ENCODE data around the gene CANT1.
A peak's percentile ranks its signal among the peaks of the same experiment; 100 is the strongest.

CANT1 gene

DNA sequence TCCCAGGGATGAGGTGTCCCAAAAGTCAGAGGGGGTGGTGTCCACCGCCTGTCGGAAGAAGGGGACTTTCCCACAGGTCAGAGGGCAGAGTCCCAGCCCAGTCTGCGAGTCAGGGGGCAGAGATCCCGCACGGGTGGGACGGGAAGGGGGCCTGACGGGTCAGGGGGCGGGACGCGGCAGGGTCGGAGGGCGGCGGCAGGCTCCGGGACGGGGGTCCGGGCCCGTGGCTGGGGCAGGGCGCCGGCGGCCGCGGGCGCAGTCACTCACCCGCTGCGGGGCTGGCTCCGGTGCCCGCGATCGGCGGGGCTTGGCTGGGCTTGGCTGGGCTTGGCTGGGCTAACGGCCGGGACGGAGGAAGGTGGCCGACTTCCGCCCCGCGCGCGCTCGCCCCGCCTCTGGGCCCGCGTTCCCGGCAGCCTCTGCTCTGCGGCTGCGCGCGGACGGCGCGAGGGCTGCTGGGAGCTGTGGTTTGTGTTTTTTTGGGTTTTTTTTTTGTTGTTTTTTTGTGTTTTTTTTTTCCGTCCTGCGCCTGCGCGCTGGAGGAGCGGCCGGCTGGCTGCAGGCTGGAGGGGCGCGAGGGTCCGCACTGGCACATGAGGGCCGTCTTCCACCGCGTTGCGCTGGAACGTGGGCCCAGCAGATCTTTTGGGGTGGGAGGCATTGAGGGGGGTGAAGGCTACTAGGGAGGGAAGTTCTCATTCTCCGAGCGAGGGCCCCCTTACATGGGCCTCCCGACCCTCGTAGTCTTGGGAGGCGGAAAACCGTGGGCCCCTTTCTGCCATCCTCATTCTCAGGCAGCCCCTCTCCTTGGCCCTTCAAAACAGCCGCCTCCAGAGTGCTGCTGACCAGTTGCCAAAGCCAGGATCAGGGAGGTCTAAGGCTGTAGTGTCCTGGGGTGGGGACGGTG, at the start of gene CANT1:
TSS of gene CANT1 (minus strand) at position 368 of the 907 bp plus-strand sequence. CDS start 12,142 bp downstream, outside the sequence.
- H3K36me3 ChIP-seq (ENCODE audit: control insufficient read depth, insufficient read depth, low read length, severe bottlenecking) = no peaks in the 10 kb centered on the region
- no peaks in the 10 kb centered on the region for H3K9me3 ChIP-seq (ENCODE audit: control insufficient read depth, low read length)
- peak; percentile 95 for DNase-seq (ENCODE audit: low read depth)
- peak within 1 kb of the TSS; percentile 99 for H3K4me3 ChIP-seq (ENCODE audit: low read length)
- H3K4me1 ChIP-seq (ENCODE audit: control insufficient read depth, insufficient read depth, low read length) = peaks cover 28% of the 10 kb centered on the region
- peak within 1 kb of the TSS; percentile 98 for H3K9ac ChIP-seq (ENCODE audit: low read length)
- no peaks in the 10 kb centered on the region for H3K27me3 ChIP-seq (replicated peaks; ENCODE audit: control insufficient read depth, insufficient read depth, low read length)

DNA sequence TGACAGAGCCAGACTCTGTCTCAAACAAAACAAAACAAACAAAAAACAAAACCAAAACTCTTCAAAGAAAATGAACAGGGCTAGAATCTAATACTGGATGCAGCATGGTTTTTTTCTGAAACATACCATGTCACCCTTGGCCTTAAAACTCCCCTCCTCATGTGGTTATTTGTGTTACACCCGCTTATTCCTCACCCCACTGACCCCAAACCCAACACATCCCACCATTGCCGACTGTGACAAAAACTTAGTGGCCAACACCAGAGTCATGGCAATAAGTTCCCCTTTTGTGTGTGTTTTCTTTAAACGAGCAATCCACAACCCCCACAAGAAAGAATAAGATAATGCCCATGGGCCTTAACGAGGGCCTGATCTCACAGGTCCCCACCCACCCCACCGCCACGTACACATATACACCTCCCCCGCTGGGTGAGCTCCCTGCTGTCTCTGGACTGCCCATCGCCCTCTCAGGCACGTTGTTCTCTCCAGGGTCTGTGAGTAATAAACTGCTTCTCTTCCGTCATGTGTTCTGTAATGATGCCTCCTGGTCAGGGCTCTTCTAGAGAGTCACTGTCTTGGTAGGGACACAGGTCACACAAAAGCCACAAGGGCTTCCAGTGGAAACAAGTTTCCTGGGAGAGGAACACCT, 48.3 kb upstream of the CANT1 start:
- no peak for DNase-seq (ENCODE audit: low read depth)
- Histone ChIP-seq H3K9ac (ENCODE audit: low read length) (no peak overlapping the region), H3K27me3 (replicated peaks; ENCODE audit: control insufficient read depth, insufficient read depth, low read length) (no peaks in the 10 kb centered on the region), H3K36me3 (ENCODE audit: control insufficient read depth, insufficient read depth, low read length, severe bottlenecking) (no peaks in the 10 kb centered on the region), H3K9me3 (ENCODE audit: control insufficient read depth, low read length) (peaks cover 9% of the 10 kb centered on the region), H3K4me3 (ENCODE audit: low read length) (no peak overlapping the region), H3K4me1 (ENCODE audit: control insufficient read depth, insufficient read depth, low read length) (peaks cover 8% of the 10 kb centered on the region)

DNA sequence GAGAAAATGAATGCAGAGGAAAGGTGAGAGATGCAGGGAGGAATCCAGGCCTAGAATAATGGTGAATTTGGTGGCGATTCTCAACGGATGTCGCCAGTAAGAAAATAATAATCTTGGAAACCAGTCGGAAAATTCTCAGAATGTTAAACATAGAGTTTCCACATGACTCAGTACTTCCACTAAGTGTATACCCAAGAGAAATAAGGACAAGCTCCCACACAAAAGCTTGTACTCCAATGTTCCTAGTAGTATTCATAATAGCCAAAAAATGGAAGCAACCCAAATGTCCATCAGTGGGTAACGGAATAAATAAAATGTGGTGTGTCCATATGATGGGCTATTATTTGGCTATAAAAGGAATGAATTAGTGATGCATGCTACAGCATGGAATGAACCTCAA, 45.6 kb upstream of the CANT1 start:
- H3K4me3 ChIP-seq (ENCODE audit: low read length) = no peak overlapping the region
- H3K9ac ChIP-seq (ENCODE audit: low read length) = no peak overlapping the region
- peaks cover 3% of the 10 kb centered on the region for H3K36me3 ChIP-seq (ENCODE audit: control insufficient read depth, insufficient read depth, low read length, severe bottlenecking)
- peaks cover 8% of the 10 kb centered on the region for H3K4me1 ChIP-seq (ENCODE audit: control insufficient read depth, insufficient read depth, low read length)
- H3K9me3 ChIP-seq (ENCODE audit: control insufficient read depth, low read length) = peaks cover 9% of the 10 kb centered on the region
- H3K27me3 ChIP-seq (replicated peaks; ENCODE audit: control insufficient read depth, insufficient read depth, low read length) = no peaks in the 10 kb centered on the region
- no peak for DNase-seq (ENCODE audit: low read depth)

DNA sequence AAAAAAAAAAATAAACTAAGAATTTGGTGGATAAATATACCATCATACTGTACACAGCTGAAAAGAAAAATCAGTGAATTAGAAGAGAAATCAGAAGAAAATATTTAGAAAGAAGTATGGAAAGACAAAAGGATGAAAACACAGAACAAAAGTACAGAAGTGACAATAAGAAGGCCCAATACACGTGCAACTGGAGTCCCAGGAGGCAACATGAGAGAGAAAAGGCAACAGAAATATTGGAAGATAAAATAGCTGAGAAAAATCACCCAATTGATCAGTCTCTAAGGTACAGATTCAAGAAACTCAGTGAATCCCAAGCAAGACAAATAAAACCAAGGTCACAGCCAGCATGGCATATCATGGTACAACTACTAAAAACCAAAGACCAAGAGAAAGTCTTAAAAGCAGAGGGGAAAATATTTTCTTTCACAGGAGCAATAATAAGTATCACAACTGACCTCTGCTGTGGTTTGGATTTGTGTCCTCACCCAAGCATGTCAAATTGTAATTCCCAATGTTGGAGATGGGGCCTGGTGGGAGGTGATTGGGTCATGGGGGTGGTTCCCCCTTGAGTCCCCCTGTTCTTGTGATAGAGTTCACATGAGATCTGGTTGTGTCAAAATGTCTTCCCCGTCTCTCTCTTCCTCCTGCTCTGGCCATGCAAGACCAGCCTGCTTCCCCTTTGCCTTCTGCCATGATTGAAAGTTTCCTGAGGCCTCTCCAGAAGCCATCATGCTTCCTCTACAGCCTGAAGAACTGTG, 44.8 kb upstream of the CANT1 start:
- no peaks in the 10 kb centered on the region for H3K27me3 ChIP-seq (replicated peaks; ENCODE audit: control insufficient read depth, insufficient read depth, low read length)

DNA sequence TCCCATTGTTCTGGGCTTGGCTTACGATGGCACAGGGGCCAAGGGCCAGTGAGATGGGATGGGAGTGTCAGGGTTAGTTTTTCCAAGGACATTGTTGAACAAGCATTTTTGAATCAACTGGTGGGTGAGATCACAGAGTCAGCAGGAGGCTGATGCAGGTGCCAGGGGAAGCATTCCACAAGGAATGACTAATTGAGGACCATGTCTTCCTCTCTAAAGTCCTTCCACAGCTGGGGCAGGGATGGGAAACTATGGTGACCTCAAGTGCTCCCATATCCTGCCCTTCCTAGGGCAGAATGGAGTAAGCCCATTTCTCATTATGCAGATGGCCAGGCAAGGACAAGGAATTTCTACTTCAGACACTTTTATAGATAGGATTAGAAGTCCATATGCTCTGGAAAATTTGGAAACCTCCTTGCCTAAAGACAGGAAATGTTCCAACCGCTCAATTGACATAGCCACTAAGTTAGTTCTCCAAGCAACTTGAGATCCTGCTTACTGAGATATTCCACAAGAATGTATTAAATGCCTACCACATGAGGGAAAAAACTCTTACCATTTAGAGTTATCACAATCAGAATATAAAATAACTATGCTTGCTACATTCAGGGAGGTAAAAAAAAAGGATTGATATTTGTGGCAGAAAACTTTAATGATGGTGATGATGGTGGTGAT, 43.8 kb upstream of the CANT1 start:
- Histone ChIP-seq H3K4me1 (ENCODE audit: control insufficient read depth, insufficient read depth, low read length) (peaks cover 8% of the 10 kb centered on the region), H3K36me3 (ENCODE audit: control insufficient read depth, insufficient read depth, low read length, severe bottlenecking) (peaks cover 7% of the 10 kb centered on the region), H3K27me3 (replicated peaks; ENCODE audit: control insufficient read depth, insufficient read depth, low read length) (no peaks in the 10 kb centered on the region), H3K4me3 (ENCODE audit: low read length) (no peak overlapping the region), H3K9me3 (ENCODE audit: control insufficient read depth, low read length) (peaks cover 9% of the 10 kb centered on the region), H3K9ac (ENCODE audit: low read length) (no peak overlapping the region)
- DNase-seq (ENCODE audit: low read depth) = peak; percentile 19

More for the DNA sequence above, 44.8 kb upstream of the CANT1 start:
- Histone ChIP-seq H3K4me3 (ENCODE audit: low read length) (no peak overlapping the region), H3K9ac (ENCODE audit: low read length) (no peak overlapping the region), H3K9me3 (ENCODE audit: control insufficient read depth, low read length) (peaks cover 9% of the 10 kb centered on the region), H3K4me1 (ENCODE audit: control insufficient read depth, insufficient read depth, low read length) (peaks cover 8% of the 10 kb centered on the region), H3K36me3 (ENCODE audit: control insufficient read depth, insufficient read depth, low read length, severe bottlenecking) (peaks cover 3% of the 10 kb centered on the region)
- no peak for DNase-seq (ENCODE audit: low read depth)

DNA sequence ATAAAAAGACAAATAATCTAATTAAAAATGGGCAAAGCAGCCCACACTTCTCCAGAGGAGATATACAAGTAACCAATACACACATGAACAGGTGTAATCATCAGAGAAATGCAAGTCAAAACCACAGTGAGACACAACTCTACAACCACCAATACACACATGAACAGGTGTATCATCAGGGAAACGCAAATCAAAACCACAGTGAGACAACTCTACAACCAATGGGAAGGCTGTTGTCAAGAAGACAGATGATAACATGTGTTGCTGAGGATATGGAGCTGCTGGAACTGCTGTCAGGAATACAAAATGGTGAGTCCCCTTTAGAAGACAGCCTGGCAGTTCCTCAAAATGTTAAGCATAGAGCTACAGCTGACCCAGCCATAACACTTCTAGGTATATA, 42.6 kb upstream of the CANT1 start:
- Histone ChIP-seq H3K36me3 (ENCODE audit: control insufficient read depth, insufficient read depth, low read length, severe bottlenecking) (peaks cover 12% of the 10 kb centered on the region), H3K27me3 (replicated peaks; ENCODE audit: control insufficient read depth, insufficient read depth, low read length) (no peaks in the 10 kb centered on the region), H3K9me3 (ENCODE audit: control insufficient read depth, low read length) (peaks cover 9% of the 10 kb centered on the region), H3K4me1 (ENCODE audit: control insufficient read depth, insufficient read depth, low read length) (peaks cover 19% of the 10 kb centered on the region), H3K4me3 (ENCODE audit: low read length) (no peak overlapping the region), H3K9ac (ENCODE audit: low read length) (no peak overlapping the region)
- DNase-seq (ENCODE audit: low read depth) = no peak

DNA sequence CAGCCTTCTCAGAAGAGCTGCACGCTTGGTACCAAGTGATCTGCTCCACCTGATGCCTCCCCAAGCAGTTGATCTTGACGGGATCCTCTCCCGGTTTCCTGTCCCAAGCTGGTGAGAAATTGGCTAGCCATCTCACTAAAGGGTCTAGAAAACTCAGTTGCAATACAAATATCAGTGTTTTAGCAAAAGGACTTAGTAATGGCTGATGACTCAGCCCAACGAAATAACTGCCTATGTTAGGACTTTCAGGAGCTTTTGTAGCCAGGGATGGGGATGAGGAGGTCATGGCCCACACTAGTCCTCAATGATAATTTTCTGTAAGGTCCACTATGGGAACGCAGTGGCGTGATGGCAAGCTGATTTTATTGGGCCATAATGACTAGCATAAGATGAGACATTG, 41.7 kb upstream of the CANT1 start:
- Histone ChIP-seq H3K9ac (ENCODE audit: low read length) (no peak overlapping the region), H3K36me3 (ENCODE audit: control insufficient read depth, insufficient read depth, low read length, severe bottlenecking) (peaks cover 12% of the 10 kb centered on the region), H3K9me3 (ENCODE audit: control insufficient read depth, low read length) (peaks cover 9% of the 10 kb centered on the region), H3K4me1 (ENCODE audit: control insufficient read depth, insufficient read depth, low read length) (peaks cover 28% of the 10 kb centered on the region), H3K27me3 (replicated peaks; ENCODE audit: control insufficient read depth, insufficient read depth, low read length) (no peaks in the 10 kb centered on the region), H3K4me3 (ENCODE audit: low read length) (no peak overlapping the region)
- no peak for DNase-seq (ENCODE audit: low read depth)

DNA sequence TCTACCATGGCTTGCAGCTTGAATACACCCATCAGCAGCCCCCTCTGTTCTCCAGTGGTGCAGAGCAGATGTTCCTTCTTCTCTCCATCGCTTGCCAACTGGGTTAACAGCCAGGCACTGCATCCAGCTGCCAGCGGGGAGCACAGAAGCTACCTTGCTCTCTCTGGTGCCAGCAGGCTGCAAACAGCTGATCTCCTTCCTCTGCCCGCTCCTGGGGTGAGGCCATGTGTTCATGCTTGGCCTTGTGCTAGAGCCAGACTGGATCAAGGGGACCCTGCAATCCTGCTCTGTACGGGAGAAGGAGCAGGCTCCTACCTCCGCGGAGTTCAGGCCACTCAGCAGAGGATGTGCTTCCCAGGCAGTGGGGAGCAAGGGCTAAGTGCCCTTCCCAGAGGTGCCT, 41.0 kb upstream of the CANT1 start:
- no peak overlapping the region for H3K4me3 ChIP-seq (ENCODE audit: low read length)
- no peak overlapping the region for H3K9ac ChIP-seq (ENCODE audit: low read length)
- peaks cover 12% of the 10 kb centered on the region for H3K36me3 ChIP-seq (ENCODE audit: control insufficient read depth, insufficient read depth, low read length, severe bottlenecking)
- H3K9me3 ChIP-seq (ENCODE audit: control insufficient read depth, low read length) = peaks cover 9% of the 10 kb centered on the region
- no peak for DNase-seq (ENCODE audit: low read depth)
- H3K4me1 ChIP-seq (ENCODE audit: control insufficient read depth, insufficient read depth, low read length) = peaks cover 33% of the 10 kb centered on the region
- no peaks in the 10 kb centered on the region for H3K27me3 ChIP-seq (replicated peaks; ENCODE audit: control insufficient read depth, insufficient read depth, low read length)

DNA sequence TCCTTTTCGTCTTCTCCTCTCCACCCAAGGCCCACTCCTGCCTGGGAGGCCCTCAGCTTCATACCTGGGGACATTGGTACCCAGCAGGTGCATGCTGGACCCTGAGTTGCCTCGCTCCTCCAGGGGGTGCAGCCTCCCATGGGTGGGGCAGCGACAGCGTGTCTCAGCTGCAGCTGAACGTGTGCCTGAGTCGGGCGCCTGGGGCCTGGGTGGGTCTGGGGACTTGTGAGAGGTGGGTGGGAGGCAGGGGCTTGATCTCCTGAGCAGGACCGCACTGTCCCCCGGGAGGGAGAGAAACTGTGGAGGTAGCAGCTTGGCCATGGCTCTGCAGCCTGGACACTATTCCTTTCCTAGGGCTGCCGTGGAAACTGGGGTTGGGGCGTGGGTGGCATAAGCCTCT, 40.3 kb upstream of the CANT1 start:
- no peak for DNase-seq (ENCODE audit: low read depth)
- no peak overlapping the region for H3K9ac ChIP-seq (ENCODE audit: low read length)
- no peaks in the 10 kb centered on the region for H3K27me3 ChIP-seq (replicated peaks; ENCODE audit: control insufficient read depth, insufficient read depth, low read length)

DNA sequence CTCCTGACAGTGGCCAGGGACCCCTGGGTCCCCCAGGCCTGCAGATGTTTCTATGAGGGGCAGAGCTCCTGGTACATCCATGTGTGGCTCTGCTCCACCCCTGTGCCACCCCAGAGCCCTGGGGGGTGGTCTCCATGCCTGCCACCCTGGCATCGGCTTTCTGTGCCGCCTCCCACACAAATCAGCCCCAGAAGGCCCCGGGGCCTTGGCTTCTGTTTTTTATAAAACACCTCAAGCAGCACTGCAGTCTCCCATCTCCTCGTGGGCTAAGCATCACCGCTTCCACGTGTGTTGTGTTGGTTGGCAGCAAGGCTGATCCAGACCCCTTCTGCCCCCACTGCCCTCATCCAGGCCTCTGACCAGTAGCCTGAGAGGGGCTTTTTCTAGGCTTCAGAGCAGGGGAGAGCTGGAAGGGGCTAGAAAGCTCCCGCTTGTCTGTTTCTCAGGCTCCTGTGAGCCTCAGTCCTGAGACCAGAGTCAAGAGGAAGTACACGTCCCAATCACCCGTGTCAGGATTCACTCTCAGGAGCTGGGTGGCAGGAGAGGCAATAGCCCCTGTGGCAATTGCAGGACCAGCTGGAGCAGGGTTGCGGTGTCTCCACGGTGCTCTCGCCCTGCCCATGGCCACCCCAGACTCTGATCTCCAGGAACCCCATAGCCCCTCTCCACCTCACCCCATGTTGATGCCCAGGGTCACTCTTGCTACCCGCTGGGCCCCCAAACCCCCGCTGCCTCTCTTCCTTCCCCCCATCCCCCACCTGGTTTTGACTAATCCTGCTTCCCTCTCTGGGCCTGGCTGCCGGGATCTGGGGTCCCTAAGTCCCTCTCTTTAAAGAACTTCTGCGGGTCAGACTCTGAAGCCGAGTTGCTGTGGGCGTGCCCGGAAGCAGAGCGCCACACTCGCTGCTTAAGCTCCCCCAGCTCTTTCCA, 39.5 kb upstream of the CANT1 start:
- peaks cover 30% of the 10 kb centered on the region for H3K4me1 ChIP-seq (ENCODE audit: control insufficient read depth, insufficient read depth, low read length)
- H3K27me3 ChIP-seq (replicated peaks; ENCODE audit: control insufficient read depth, insufficient read depth, low read length) = no peaks in the 10 kb centered on the region
- no peak overlapping the region for H3K9ac ChIP-seq (ENCODE audit: low read length)
- H3K4me3 ChIP-seq (ENCODE audit: low read length) = no peak overlapping the region
- H3K9me3 ChIP-seq (ENCODE audit: control insufficient read depth, low read length) = peaks cover 5% of the 10 kb centered on the region
- DNase-seq (ENCODE audit: low read depth) = no peak
- peaks cover 20% of the 10 kb centered on the region for H3K36me3 ChIP-seq (ENCODE audit: control insufficient read depth, insufficient read depth, low read length, severe bottlenecking)

More for the DNA sequence above, 40.3 kb upstream of the CANT1 start:
- Histone ChIP-seq H3K4me1 (ENCODE audit: control insufficient read depth, insufficient read depth, low read length) (peaks cover 30% of the 10 kb centered on the region), H3K9me3 (ENCODE audit: control insufficient read depth, low read length) (peaks cover 9% of the 10 kb centered on the region), H3K36me3 (ENCODE audit: control insufficient read depth, insufficient read depth, low read length, severe bottlenecking) (peaks cover 13% of the 10 kb centered on the region), H3K4me3 (ENCODE audit: low read length) (no peak overlapping the region)

All from adipocyte (in vitro differentiated cells).